Endothelial cell of umbilical vein (primary cell): ENCODE results near the gene HPRT1. TPM values are rescaled to one million over a fixed set of nuclear protein-coding genes. Genes with fewer than 3 reads are reported as not detected.

Experiments
- BruUV-seq: library from RNA; stranded (reverse); fragments of 400-500 nt; replicated peaks from 2 replicates; lab custom pipeline; 2021; lab: Mats Ljungman, UMichigan
- CTCF ChIA-PET: fragments of 300-600, 350-600 bp; sonication (Branson Sonifier 250); formaldehyde crosslinking; loops from one replicate; lab custom pipeline; 2021; ENCODE audit warnings: antibody characterized with exemption, inconsistent platforms; lab: Charles Lee
- POLR2A ChIA-PET: fragments of 300-600, 350-600 bp; sonication (Branson Sonifier 250); formaldehyde crosslinking; loops from one replicate; lab custom pipeline; 2021; ENCODE audit warnings: antibody characterized with exemption, inconsistent platforms; lab: Charles Lee
- DNase-seq: peaks from one replicate; pipeline ENCODE4 v3.0.0-alpha.2; 2011; ENCODE audit warnings: low read depth, low spot score
- FAIRE-seq: peaks from 2 replicates; lab custom pipeline; 2011; peaks lifted over from hg19 to GRCh38; lab: Jason Lieb, UNC
- H2AFZ ChIP-seq: 2 replicates; pipeline ENCODE4 v1.6.0; 2012; ENCODE audit warnings: low read depth, low read length, control low read depth, inconsistent platforms
- H3K27ac ChIP-seq: 2 replicates; pipeline ENCODE4 v1.5.1; 2011; ENCODE audit warnings: low read depth, mild to moderate bottlenecking, control low read depth, low read length, moderate library complexity; ENCODE audit not compliant: insufficient read depth
- H3K27me3 ChIP-seq, 2 experiments: 2 replicates each; pipeline versions ENCODE4 v1.6.0 to v1.6.1; 2011; ENCODE audit warnings: low read length in 2 of 2, mixed read lengths in 1 of 2; ENCODE audit not compliant: control insufficient read depth in 2 of 2, insufficient read depth in 2 of 2
- H3K36me3 ChIP-seq, 2 experiments: 2 replicates in 1 of 2; 3 replicates in 1 of 2; pipeline ENCODE4 v1.5.1; 2011; ENCODE audit warnings: low read length in 2 of 2, mild to moderate bottlenecking in 1 of 2, moderate library complexity in 1 of 2; ENCODE audit not compliant: control insufficient read depth in 2 of 2, insufficient read depth in 2 of 2; ENCODE audit errors: extremely low read depth in 1 of 2
- H3K4me1 ChIP-seq: 3 replicates; pipeline ENCODE4 v1.5.1; 2011; ENCODE audit warnings: mild to moderate bottlenecking, low read length; ENCODE audit not compliant: control insufficient read depth, insufficient read depth; ENCODE audit errors: extremely low read depth
- H3K4me2 ChIP-seq: 2 replicates; pipeline ENCODE4 v1.6.1; 2011; ENCODE audit warnings: low read length, control low read depth, mixed read lengths; ENCODE audit not compliant: insufficient read depth
- H3K4me3 ChIP-seq, 3 experiments: fragments of 200-600 bp in 1 of 3; sonication (generic), shearing (Covaris generic) in 1 of 3; replicated peaks in 1 of 3; 2 replicates each; pipeline ENCODE4 v1.5.1; 2011 to 2016; ENCODE audit warnings: control low read depth in 3 of 3, low read length in 3 of 3, mild to moderate bottlenecking in 2 of 3, inconsistent platforms in 1 of 3, low read depth in 1 of 3, moderate library complexity in 1 of 3; ENCODE audit not compliant: insufficient read depth in 1 of 3
- H3K79me2 ChIP-seq: 2 replicates; pipeline ENCODE4 v1.6.0; 2012; ENCODE audit warnings: low read length, inconsistent platforms; ENCODE audit not compliant: control insufficient read depth, insufficient read depth
- H3K9ac ChIP-seq: replicated peaks from 2 replicates; pipeline ENCODE3; 2011; ENCODE audit warnings: low read length, control low read depth; ENCODE audit not compliant: insufficient read depth; ENCODE audit errors: extremely low read depth
- H3K9me1 ChIP-seq: replicated peaks from 3 replicates; pipeline ENCODE4 v1.6.0; 2011; ENCODE audit warnings: mild to moderate bottlenecking, low read length; ENCODE audit not compliant: control insufficient read depth, insufficient read depth; ENCODE audit errors: extremely low read depth
- H3K9me3 ChIP-seq: replicated peaks from 2 replicates; pipeline ENCODE4 v1.5.1; 2012; ENCODE audit warnings: low read length, inconsistent platforms; ENCODE audit not compliant: control insufficient read depth, insufficient read depth
- H4K20me1 ChIP-seq: replicated peaks from 2 replicates; pipeline ENCODE3; 2011; ENCODE audit warnings: mild to moderate bottlenecking, low read length; ENCODE audit not compliant: control insufficient read depth, insufficient read depth; ENCODE audit errors: extremely low read depth
- CTCF ChIP-seq, 2 donors: IDR thresholded peaks; 1 replicate in 1 of 2; 2 replicates in 1 of 2; pipeline ENCODE4 v1.5.1; 2011; ENCODE audit warnings: low read length in 2 of 2, mild to moderate bottlenecking in 2 of 2, moderate library complexity in 2 of 2, control low read depth in 1 of 2, inconsistent platforms in 1 of 2, low read depth in 1 of 2; ENCODE audit not compliant: insufficient read depth in 1 of 2; ENCODE audit errors: extremely low read depth in 1 of 2
- EZH2 ChIP-seq: IDR thresholded peaks from 2 replicates; pipeline ENCODE4 v1.6.1; 2012; ENCODE audit warnings: borderline replicate concordance, low read depth, mild to moderate bottlenecking, moderate library complexity, low read length, inconsistent platforms; ENCODE audit not compliant: severe bottlenecking
- FOS ChIP-seq: IDR thresholded peaks from 2 replicates; pipeline ENCODE4 v1.6.1; 2011; ENCODE audit warnings: mild to moderate bottlenecking, low read length, moderate library complexity, borderline replicate concordance; ENCODE audit not compliant: insufficient read depth
- GATA2 ChIP-seq: IDR thresholded peaks from 2 replicates; pipeline ENCODE4 v1.7.0; 2011; ENCODE audit warnings: low read depth, mild to moderate bottlenecking, moderate library complexity, mixed read lengths, low read length; ENCODE audit not compliant: insufficient read length, insufficient read depth
- JUN ChIP-seq: IDR thresholded peaks from 2 replicates; pipeline ENCODE4 v1.6.1; 2011; ENCODE audit warnings: borderline replicate concordance, low read depth; ENCODE audit not compliant: insufficient read length, insufficient read depth
- MYC ChIP-seq: IDR thresholded peaks from one replicate; pipeline ENCODE4 v1.6.1; 2011; ENCODE audit warnings: mild to moderate bottlenecking, low read depth, low read length
- POLR2A ChIP-seq: IDR thresholded peaks from 2 replicates; pipeline ENCODE4 v1.6.1; 2012; ENCODE audit warnings: low read depth, mild to moderate bottlenecking, control low read depth, low read length
- POLR2AphosphoS5 ChIP-seq: IDR thresholded peaks from 2 replicates; pipeline ENCODE4 v1.6.1; 2012; ENCODE audit warnings: low read depth, mild to moderate bottlenecking, control low read depth, low read length, moderate library complexity; ENCODE audit not compliant: insufficient read depth
- dilution Hi-C: fragments of 300-500 bp; cut with MboI; formaldehyde crosslinking; loops from one replicate; pipeline ENCODE4 v1.15.0; 2019; ENCODE audit warnings: low sequenced_read_pairs; ENCODE audit not compliant: extremely low pct_ligation_motif_present
- intact Hi-C: fragments of 100-400 bp; cut with micrococcal nuclease; formaldehyde crosslinking; loops from one replicate; pipeline ENCODE4 v1.10.0; 2022
- polyA plus RNA-seq, 4 experiments: library from polyadenylated mRNA; depleted of rRNA in 3 of 4; stranded (reverse) in 3 of 4; unstranded in 1 of 4; fragments of >200 nt; gene quantifications; 2 replicates each; pipeline versions ENCODE4 v1.2.1 to v1.2.3, GENCODE V29; 2011 to 2012; ENCODE audit warnings: missing spikeins in 1 of 4
- total RNA-seq: library from RNA; stranded (reverse); gene quantifications from 2 replicates; pipeline ENCODE4 v1.2.3, GENCODE V29; 2021
- TF ChIP-seq, protein P1 (sequence below): IDR thresholded peaks from 2 replicates; pipeline ENCODE4 v1.6.1; 2011; ENCODE audit not compliant: insufficient read depth, insufficient read length

The HPRT1 gene
- total and polyA plus RNA-seq, 2 donors (not counting 3 experiments of a cell fraction or from before 2014, with no cell fraction given), result 19.2 to 51.0 TPM

- Histone ChIP-seq H3K27me3 (no peaks in the 10 kb centered on the region), H3K27ac (no peak overlapping the region), H2AFZ (no peak overlapping the region), H3K9me1 (no peaks in the 10 kb centered on the region), H4K20me1 (no peaks in the 10 kb centered on the region), H3K9me3 (no peaks in the 10 kb centered on the region), H3K4me2 (no peak overlapping the region), H3K4me1 (no peaks in the 10 kb centered on the region), H3K79me2 (no peaks in the 10 kb centered on the region), H3K4me3 (no peak overlapping the region), H3K36me3 (no peaks in the 10 kb centered on the region), H3K9ac (no peak overlapping the region)
- ChIA-PET POLR2A (interaction anchor here (0.7 kb wide), 1 partner anchor 48 kb away, joined by 3 read pairs; no protein-coding TSS in a partner anchor), CTCF (no interaction called here)
- DNase-seq (no peak), FAIRE-seq (no peak)
- TF ChIP-seq POLR2A, result no peak
- no peak for TF ChIP-seq FOS
- TF ChIP-seq JUN, result no peak
- no peak for TF ChIP-seq POLR2AphosphoS5
- no peak for TF ChIP-seq MYC
- TF ChIP-seq, protein P1, sequence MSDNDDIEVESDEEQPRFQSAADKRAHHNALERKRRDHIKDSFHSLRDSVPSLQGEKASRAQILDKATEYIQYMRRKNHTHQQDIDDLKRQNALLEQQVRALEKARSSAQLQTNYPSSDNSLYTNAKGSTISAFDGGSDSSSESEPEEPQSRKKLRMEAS, result no peak
- TF ChIP-seq CTCF (IDR thresholded peaks at IDR 0.05; ENCODE audit: extremely low read depth in 1 of 2, insufficient read depth in 1 of 2, low read depth in 1 of 2, low read length in 2 of 2), result no peak
- TF ChIP-seq EZH2, result no peak
- no peak for TF ChIP-seq GATA2
- dilution Hi-C loops, result no loop called here
- intact Hi-C loops, result no loop called here
- BruUV-seq, result no TSS peak
Measured at GRCh38 chrX:134444681-134445080, 15.3 kb upstream of the HPRT1 start.
